Ascending aorta (tissue), 2 donors: ENCODE results near the gene CCR4. TPM values are rescaled to one million over a fixed set of nuclear protein-coding genes. Genes with fewer than 3 reads are reported as not detected.

ENCODE experiments used
- DNase-seq, 2 donors: peaks; one replicate each; pipeline ENCODE4 v3.0.0-alpha.2; 2019; ENCODE audit warnings: low spot score in 2 of 2
- H3K27ac ChIP-seq, 2 donors: fragments of 200-600 bp; sonication (generic); one replicate each; pipeline ENCODE4 v1.5.1; 2016 to 2017; ENCODE audit warnings: mild to moderate bottlenecking in 1 of 2
- H3K27me3 ChIP-seq: fragments of 200-600 bp; sonication (generic); one replicate; pipeline ENCODE4 v1.5.1; 2017
- H3K36me3 ChIP-seq, 2 donors: fragments of 200-600 bp; sonication (generic); one replicate each; pipeline ENCODE4 v1.5.1; 2016
- H3K4me1 ChIP-seq, 2 donors: fragments of 200-600 bp; sonication (generic); one replicate each; pipeline ENCODE4 v1.5.1; 2016 to 2017; ENCODE audit warnings: mild to moderate bottlenecking in 1 of 2
- H3K4me3 ChIP-seq, 2 donors: fragments of 200-600 bp; sonication (generic); one replicate each; pipeline ENCODE4 v1.5.1; 2016 to 2017; ENCODE audit warnings: mild to moderate bottlenecking in 1 of 2
- H3K9me3 ChIP-seq, 2 donors: fragments of 200-600 bp; sonication (generic); one replicate each; pipeline ENCODE4 v1.5.1; 2016
- CTCF ChIP-seq, 3 experiments: fragments of 200-600 bp in 2 of 3; fragments of 450-650 bp in 1 of 3; sonication (generic) in 2 of 3; IDR thresholded peaks; one replicate each; pipeline ENCODE4 v1.5.1; 2016 to 2019; ENCODE audit warnings: antibody characterized with exemption in 3 of 3, mild to moderate bottlenecking in 1 of 3, moderate library complexity in 1 of 3
- intact Hi-C: fragments of 100-400 bp; cut with DNase I; formaldehyde crosslinking; loops from one replicate; pipeline ENCODE4 v1.15.1; 2023
- total RNA-seq: library from RNA; depleted of rRNA; stranded (reverse); fragments of >200 nt; gene quantifications from one replicate; pipeline ENCODE4 v1.1.0, GENCODE V29; 2016

Gene CCR4
- total RNA-seq, 1 donor from 2014 or later = 3.1 TPM

- no peaks in the 10 kb centered on the region for H3K4me1 ChIP-seq
- DNase-seq = no peak
- H3K27me3 ChIP-seq = no peaks in the 10 kb centered on the region
- H3K9me3 ChIP-seq = no peaks in the 10 kb centered on the region
- no peak for TF ChIP-seq CTCF (IDR thresholded peaks at IDR 0.05)
- H3K27ac ChIP-seq = no peak overlapping the region
- no peak overlapping the region for H3K4me3 ChIP-seq
- intact Hi-C loops = no loop called here
- no peaks in the 10 kb centered on the region for H3K36me3 ChIP-seq
Measured at GRCh38 chr3:32956750-32957570, 5.5 kb downstream of the CCR4 start.

DNA sequence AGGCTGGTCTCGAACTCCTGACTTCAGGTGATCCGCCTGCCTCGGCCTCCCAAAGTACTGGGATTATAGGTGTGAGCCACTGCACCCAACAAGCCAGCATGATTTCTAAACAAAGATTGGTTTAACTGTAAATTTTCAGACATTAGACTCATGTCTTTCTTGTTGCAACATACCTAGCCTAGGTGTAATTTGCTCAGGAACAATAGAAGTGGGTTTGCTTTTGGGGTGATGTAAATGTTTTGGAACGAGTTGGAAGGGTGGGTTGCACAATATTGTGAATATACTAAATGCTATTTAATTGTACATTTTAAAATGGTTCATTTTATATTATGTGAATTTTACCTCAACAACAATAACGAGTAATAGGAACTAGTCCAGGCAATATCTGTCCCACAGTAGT is 7.1 kb downstream of the CCR4 start:
- no peak overlapping the region for H3K27ac ChIP-seq
- no peaks in the 10 kb centered on the region for H3K36me3 ChIP-seq
- no peak overlapping the region for H3K4me3 ChIP-seq
- intact Hi-C loops = no loop called here
- no peaks in the 10 kb centered on the region for H3K4me1 ChIP-seq
- no peak for DNase-seq
- H3K9me3 ChIP-seq = no peaks in the 10 kb centered on the region
- no peak for TF ChIP-seq CTCF (IDR thresholded peaks at IDR 0.05)
- no peaks in the 10 kb centered on the region for H3K27me3 ChIP-seq

GRCh38 chr3:32959371-32959770 is 7.9 kb downstream of the CCR4 start:
- Histone ChIP-seq H3K4me1 (no peaks in the 10 kb centered on the region), H3K4me3 (no peak overlapping the region), H3K27ac (no peak overlapping the region), H3K9me3 (no peaks in the 10 kb centered on the region), H3K36me3 (no peaks in the 10 kb centered on the region), H3K27me3 (no peaks in the 10 kb centered on the region)
- no peak for TF ChIP-seq CTCF (IDR thresholded peaks at IDR 0.05)
- intact Hi-C loops = no loop called here
- no peak for DNase-seq

DNA sequence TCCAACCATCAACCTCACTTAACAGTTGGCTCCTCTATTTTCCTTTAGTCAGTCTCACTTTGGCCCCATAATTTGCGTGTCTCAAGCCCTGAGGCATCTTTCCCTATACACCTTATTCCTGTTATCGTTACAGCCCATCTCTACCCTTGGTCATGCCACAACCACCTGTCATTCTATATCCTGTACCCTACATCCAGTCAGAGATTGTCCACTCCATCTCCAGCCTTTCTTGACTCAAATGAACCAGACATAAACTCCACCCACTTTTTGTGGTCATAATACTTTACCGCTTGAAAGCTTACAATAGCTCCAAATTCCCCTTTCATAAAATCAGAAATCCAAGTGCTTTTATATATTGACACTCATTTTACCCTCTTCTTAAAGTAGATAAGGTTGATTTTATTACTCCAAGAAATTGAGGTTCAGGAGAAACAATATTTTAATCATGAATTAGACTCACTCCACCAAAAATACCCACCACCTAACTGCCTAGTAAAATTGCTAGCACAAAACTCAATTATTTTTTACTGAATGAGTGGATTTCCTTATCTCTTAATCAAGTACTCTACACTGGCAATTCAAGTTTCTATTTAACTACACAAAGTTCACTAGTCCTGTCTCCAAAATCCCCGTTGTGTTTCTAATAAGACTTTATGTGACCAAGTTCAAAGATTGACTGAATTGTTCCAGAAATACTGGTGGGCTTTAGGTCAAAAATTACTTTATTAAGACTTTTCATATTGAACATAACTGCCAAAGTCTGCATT is 9.1 kb downstream of the CCR4 start:
- Histone ChIP-seq H3K27me3 (no peaks in the 10 kb centered on the region), H3K4me1 (no peaks in the 10 kb centered on the region), H3K27ac (no peak overlapping the region), H3K36me3 (no peaks in the 10 kb centered on the region), H3K4me3 (no peak overlapping the region), H3K9me3 (no peaks in the 10 kb centered on the region)
- TF ChIP-seq CTCF (IDR thresholded peaks at IDR 0.05) = no peak
- DNase-seq = no peak
- intact Hi-C loops = no loop called here

GRCh38 chr3:32961189-32961715 is 9.8 kb downstream of the CCR4 start:
- H3K4me1 ChIP-seq = no peaks in the 10 kb centered on the region
- no peak for DNase-seq
- H3K27ac ChIP-seq = no peak overlapping the region
- H3K27me3 ChIP-seq = no peaks in the 10 kb centered on the region
- no peaks in the 10 kb centered on the region for H3K36me3 ChIP-seq
- intact Hi-C loops = no loop called here
- no peaks in the 10 kb centered on the region for H3K9me3 ChIP-seq
- no peak for TF ChIP-seq CTCF (IDR thresholded peaks at IDR 0.05)
- no peak overlapping the region for H3K4me3 ChIP-seq
